ENCODE measurements around the gene SIRT4.

DNA sequence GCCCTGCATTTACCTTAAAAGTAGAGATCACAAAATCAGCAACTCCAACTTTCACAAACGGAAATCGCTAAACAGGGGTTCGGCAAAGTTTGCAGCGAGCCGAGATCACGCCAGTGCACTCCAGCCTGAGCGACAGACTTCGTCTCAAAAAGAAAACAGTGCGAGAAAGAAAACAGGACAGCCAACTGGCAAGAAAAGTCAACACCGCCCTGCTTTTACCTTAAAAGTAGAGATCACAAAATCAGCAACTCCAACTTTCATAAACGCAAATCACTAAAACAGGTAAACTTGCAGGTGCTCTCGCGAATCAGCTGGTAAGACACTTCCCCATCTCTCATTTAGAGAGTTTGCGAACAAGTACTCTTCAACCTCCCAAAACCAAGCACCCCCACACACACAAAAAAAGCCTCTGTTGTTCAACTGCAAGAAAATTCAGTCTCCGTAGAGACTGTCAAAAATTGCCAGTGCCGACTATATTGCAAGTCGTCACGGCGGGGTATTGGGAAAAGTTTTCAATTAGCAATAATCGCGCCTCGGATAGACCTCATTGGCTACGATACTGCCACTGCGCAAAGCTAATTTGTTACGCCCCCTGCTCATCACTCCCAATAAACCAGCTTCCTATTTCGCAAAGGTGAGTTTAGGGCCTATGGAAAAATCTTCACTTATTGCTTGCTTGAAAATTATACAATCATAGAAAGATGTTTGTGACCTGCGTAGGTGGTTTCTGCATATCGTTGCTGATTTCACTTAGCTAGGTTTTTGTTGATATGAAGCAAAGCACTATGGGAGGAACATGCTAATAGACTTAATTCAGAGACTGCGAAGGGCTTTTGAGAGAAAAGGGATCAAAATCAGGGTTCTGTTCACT is 9.2 kb upstream of the SIRT4 start, which contains the start of gene RNU4-1:
- TF ChIP-seq, protein P1, sequence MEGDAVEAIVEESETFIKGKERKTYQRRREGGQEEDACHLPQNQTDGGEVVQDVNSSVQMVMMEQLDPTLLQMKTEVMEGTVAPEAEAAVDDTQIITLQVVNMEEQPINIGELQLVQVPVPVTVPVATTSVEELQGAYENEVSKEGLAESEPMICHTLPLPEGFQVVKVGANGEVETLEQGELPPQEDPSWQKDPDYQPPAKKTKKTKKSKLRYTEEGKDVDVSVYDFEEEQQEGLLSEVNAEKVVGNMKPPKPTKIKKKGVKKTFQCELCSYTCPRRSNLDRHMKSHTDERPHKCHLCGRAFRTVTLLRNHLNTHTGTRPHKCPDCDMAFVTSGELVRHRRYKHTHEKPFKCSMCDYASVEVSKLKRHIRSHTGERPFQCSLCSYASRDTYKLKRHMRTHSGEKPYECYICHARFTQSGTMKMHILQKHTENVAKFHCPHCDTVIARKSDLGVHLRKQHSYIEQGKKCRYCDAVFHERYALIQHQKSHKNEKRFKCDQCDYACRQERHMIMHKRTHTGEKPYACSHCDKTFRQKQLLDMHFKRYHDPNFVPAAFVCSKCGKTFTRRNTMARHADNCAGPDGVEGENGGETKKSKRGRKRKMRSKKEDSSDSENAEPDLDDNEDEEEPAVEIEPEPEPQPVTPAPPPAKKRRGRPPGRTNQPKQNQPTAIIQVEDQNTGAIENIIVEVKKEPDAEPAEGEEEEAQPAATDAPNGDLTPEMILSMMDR (CRISPR knock-in tag; IDR thresholded peaks at IDR 0.05): no peak
- no peak for TF ChIP-seq ZNF777 (CRISPR knock-in tag; IDR thresholded peaks at IDR 0.05)
- no peak for TF ChIP-seq RFX5 (IDR thresholded peaks at IDR 0.05; ENCODE audit: low read depth, low read length)
- TF ChIP-seq, protein P2, sequence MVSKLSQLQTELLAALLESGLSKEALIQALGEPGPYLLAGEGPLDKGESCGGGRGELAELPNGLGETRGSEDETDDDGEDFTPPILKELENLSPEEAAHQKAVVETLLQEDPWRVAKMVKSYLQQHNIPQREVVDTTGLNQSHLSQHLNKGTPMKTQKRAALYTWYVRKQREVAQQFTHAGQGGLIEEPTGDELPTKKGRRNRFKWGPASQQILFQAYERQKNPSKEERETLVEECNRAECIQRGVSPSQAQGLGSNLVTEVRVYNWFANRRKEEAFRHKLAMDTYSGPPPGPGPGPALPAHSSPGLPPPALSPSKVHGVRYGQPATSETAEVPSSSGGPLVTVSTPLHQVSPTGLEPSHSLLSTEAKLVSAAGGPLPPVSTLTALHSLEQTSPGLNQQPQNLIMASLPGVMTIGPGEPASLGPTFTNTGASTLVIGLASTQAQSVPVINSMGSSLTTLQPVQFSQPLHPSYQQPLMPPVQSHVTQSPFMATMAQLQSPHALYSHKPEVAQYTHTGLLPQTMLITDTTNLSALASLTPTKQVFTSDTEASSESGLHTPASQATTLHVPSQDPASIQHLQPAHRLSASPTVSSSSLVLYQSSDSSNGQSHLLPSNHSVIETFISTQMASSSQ (IDR thresholded peaks at IDR 0.05; ENCODE audit: low read depth): 0 out of 2 replicates have a peak, but pooled peaks have one; percentile 59
- TF ChIP-seq, protein P2 (CRISPR knock-in tag; IDR thresholded peaks at IDR 0.05; ENCODE audit: borderline replicate concordance): peak; percentile 55; the same call in 1 of the 2 replicates
- TF ChIP-seq, protein P3, sequence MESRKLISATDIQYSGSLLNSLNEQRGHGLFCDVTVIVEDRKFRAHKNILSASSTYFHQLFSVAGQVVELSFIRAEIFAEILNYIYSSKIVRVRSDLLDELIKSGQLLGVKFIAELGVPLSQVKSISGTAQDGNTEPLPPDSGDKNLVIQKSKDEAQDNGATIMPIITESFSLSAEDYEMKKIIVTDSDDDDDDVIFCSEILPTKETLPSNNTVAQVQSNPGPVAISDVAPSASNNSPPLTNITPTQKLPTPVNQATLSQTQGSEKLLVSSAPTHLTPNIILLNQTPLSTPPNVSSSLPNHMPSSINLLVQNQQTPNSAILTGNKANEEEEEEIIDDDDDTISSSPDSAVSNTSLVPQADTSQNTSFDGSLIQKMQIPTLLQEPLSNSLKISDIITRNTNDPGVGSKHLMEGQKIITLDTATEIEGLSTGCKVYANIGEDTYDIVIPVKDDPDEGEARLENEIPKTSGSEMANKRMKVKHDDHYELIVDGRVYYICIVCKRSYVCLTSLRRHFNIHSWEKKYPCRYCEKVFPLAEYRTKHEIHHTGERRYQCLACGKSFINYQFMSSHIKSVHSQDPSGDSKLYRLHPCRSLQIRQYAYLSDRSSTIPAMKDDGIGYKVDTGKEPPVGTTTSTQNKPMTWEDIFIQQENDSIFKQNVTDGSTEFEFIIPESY (CRISPR knock-in tag; IDR thresholded peaks at IDR 0.05): no peak
- TF ChIP-seq, protein P4, sequence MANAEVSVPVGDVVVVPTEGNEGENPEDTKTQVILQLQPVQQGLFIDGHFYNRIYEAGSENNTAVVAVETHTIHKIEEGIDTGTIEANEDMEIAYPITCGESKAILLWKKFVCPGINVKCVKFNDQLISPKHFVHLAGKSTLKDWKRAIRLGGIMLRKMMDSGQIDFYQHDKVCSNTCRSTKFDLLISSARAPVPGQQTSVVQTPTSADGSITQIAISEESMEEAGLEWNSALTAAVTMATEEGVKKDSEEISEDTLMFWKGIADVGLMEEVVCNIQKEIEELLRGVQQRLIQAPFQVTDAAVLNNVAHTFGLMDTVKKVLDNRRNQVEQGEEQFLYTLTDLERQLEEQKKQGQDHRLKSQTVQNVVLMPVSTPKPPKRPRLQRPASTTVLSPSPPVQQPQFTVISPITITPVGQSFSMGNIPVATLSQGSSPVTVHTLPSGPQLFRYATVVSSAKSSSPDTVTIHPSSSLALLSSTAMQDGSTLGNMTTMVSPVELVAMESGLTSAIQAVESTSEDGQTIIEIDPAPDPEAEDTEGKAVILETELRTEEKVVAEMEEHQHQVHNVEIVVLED (CRISPR knock-in tag; IDR thresholded peaks at IDR 0.05; ENCODE audit: borderline replicate concordance): peak; percentile 28; the same call in 1 of the 2 replicates
- peak; percentile 21; the same call in 1 of the 2 replicates for TF ChIP-seq CEBPB (IDR thresholded peaks at IDR 0.05; ENCODE audit: borderline replicate concordance, low read depth, low read length)
- no peak for TF ChIP-seq NR3C1 (CRISPR knock-in tag; IDR thresholded peaks at IDR 0.05)
- no peak; the same call in 1 of the 2 replicates for TF ChIP-seq RXRA (CRISPR knock-in tag; IDR thresholded peaks at IDR 0.05)
- TF ChIP-seq ZNF747 (CRISPR knock-in tag; IDR thresholded peaks at IDR 0.05; ENCODE audit: borderline replicate concordance): peak; percentile 71

Data from HepG2 (cell line).